Mesenchymal stem cell (in vitro differentiated cells and primary cell): Measurements from ENCODE around the gene TBC1D16.
A peak's percentile ranks its signal among the peaks of the same experiment; 100 is the strongest.

Experiments used
- DNase-seq: peaks from one replicate; pipeline ENCODE4 v3.0.0-alpha.2; 2013
- H2AFZ ChIP-seq: one replicate; pipeline ENCODE4 v1.6.1; 2013; ENCODE audit warnings: low read depth, mild to moderate bottlenecking, control low read depth, inconsistent platforms, low read length, moderate library complexity
- H2AK5ac ChIP-seq: 2 replicates; pipeline ENCODE4 v1.6.1; 2013; ENCODE audit warnings: low read length, moderate library complexity, mild to moderate bottlenecking, inconsistent platforms; ENCODE audit not compliant: severe bottlenecking
- H2BK120ac ChIP-seq: one replicate; pipeline ENCODE4 v1.6.1; 2013; ENCODE audit warnings: low read depth, mild to moderate bottlenecking, inconsistent platforms, low read length, moderate library complexity
- H2BK12ac ChIP-seq, 2 experiments: one replicate each; pipeline ENCODE4 v1.6.1; 2013; ENCODE audit warnings: inconsistent platforms in 2 of 2, low read length in 2 of 2, mild to moderate bottlenecking in 2 of 2, moderate library complexity in 2 of 2, control low read depth in 1 of 2
- H2BK15ac ChIP-seq: one replicate; pipeline ENCODE4 v1.6.1; 2013; ENCODE audit warnings: mild to moderate bottlenecking, low read depth, inconsistent platforms; ENCODE audit not compliant: poor library complexity, severe bottlenecking
- H2BK5ac ChIP-seq: 2 replicates; pipeline ENCODE4 v1.6.1; 2013; ENCODE audit warnings: low read depth, mild to moderate bottlenecking, low read length, control low read depth, inconsistent platforms; ENCODE audit not compliant: poor library complexity, severe bottlenecking
- H3K14ac ChIP-seq, 2 experiments: one replicate each; pipeline ENCODE4 v1.6.1; 2013; ENCODE audit warnings: inconsistent platforms in 2 of 2, low read length in 2 of 2, control low read depth in 1 of 2, mild to moderate bottlenecking in 1 of 2, moderate library complexity in 1 of 2
- H3K18ac ChIP-seq, 2 experiments: one replicate each; pipeline ENCODE4 v1.6.1; 2013; ENCODE audit warnings: inconsistent platforms in 2 of 2, low read length in 2 of 2, control low read depth in 1 of 2, low read depth in 1 of 2, mild to moderate bottlenecking in 1 of 2
- H3K23ac ChIP-seq, 2 experiments: one replicate each; pipeline ENCODE4 v1.6.1; 2013; ENCODE audit warnings: inconsistent platforms in 2 of 2, low read length in 2 of 2, mild to moderate bottlenecking in 2 of 2, moderate library complexity in 2 of 2, control low read depth in 1 of 2
- H3K27ac ChIP-seq: 2 replicates; pipeline ENCODE4 v1.5.1; 2013; ENCODE audit warnings: mild to moderate bottlenecking, moderate library complexity, low read length, control low read depth, inconsistent platforms; ENCODE audit not compliant: poor library complexity, severe bottlenecking
- H3K27me3 ChIP-seq, 2 experiments: 2 replicates each; pipeline versions ENCODE4 v1.6.1 to v1.7.0; 2013; ENCODE audit warnings: low read length in 2 of 2, mild to moderate bottlenecking in 2 of 2, moderate library complexity in 2 of 2, control low read depth in 1 of 2, inconsistent platforms in 1 of 2; ENCODE audit not compliant: control insufficient read depth in 1 of 2, insufficient read depth in 1 of 2
- H3K36me3 ChIP-seq, 2 experiments: 2 replicates each; pipeline versions ENCODE4 v1.6.1 to v1.7.0; 2013; ENCODE audit warnings: low read length in 2 of 2, control low read depth in 1 of 2, inconsistent platforms in 1 of 2, low read depth in 1 of 2, mild to moderate bottlenecking in 1 of 2; ENCODE audit not compliant: insufficient read depth in 2 of 2, control insufficient read depth in 1 of 2
- H3K4ac ChIP-seq, 2 experiments: one replicate each; pipeline ENCODE4 v1.6.1; 2013; ENCODE audit warnings: inconsistent platforms in 2 of 2, low read length in 2 of 2, mild to moderate bottlenecking in 2 of 2, moderate library complexity in 2 of 2, control low read depth in 1 of 2, low read depth in 1 of 2
- H3K4me1 ChIP-seq: 2 replicates; pipeline ENCODE4 v1.6.1; 2013; ENCODE audit warnings: low read depth, low read length, control low read depth; ENCODE audit not compliant: control insufficient read depth, insufficient read depth
- H3K4me2 ChIP-seq: 2 replicates; pipeline ENCODE4 v1.6.1; 2013; ENCODE audit warnings: low read length, mild to moderate bottlenecking, inconsistent platforms; ENCODE audit not compliant: poor library complexity, severe bottlenecking
- H3K4me3 ChIP-seq, 2 experiments: 2 replicates each; pipeline versions ENCODE4 v1.5.1 to v1.7.0; 2013; ENCODE audit warnings: low read length in 2 of 2, mild to moderate bottlenecking in 2 of 2, control low read depth in 1 of 2, low read depth in 1 of 2; ENCODE audit not compliant: insufficient read depth in 1 of 2
- H3K79me1 ChIP-seq: replicated peaks from 2 replicates; pipeline ENCODE4 v1.6.1; 2013; ENCODE audit warnings: mild to moderate bottlenecking, control low read depth, low read length, inconsistent platforms; ENCODE audit not compliant: poor library complexity, severe bottlenecking
- H3K9ac ChIP-seq: 2 replicates; pipeline ENCODE4 v1.7.0; 2013; ENCODE audit warnings: mild to moderate bottlenecking, low read length, moderate library complexity
- H3K9me3 ChIP-seq: 2 replicates; pipeline ENCODE4 v1.7.0; 2013; ENCODE audit warnings: mild to moderate bottlenecking, low read length; ENCODE audit not compliant: control insufficient read depth
- H4K8ac ChIP-seq: one replicate; pipeline ENCODE4 v1.6.1; 2013; ENCODE audit warnings: inconsistent platforms, mild to moderate bottlenecking, low read length, moderate library complexity
- H4K91ac ChIP-seq: one replicate; pipeline ENCODE4 v1.6.1; 2013; ENCODE audit warnings: mild to moderate bottlenecking, low read length, inconsistent platforms
- WGBS: methylation state at CpG from one replicate; pipeline ENCODE4 v1.1.7; 2013; ENCODE audit warnings: mixed read lengths; 5-methylcytosine and 5-hydroxymethylcytosine counted together

TBC1D16 gene

GRCh38 chr17:79938336-79939093 is 97.2 kb downstream of the TBC1D16 start:
- no peak for DNase-seq
- Histone ChIP-seq H2BK120ac (no peak overlapping the region), H3K27me3 (no peaks in the 10 kb centered on the region), H2BK12ac (no peak overlapping the region), H3K4ac (no peak overlapping the region), H3K4me1 (peaks cover 12% of the 10 kb centered on the region), H3K36me3 (peaks cover 46 to 55% of the 10 kb centered on the region in 2 experiments), H2AFZ (no peak overlapping the region), H3K23ac (no peak overlapping the region), H4K91ac (no peak overlapping the region), H3K14ac (no peak overlapping the region), H3K4me3 (no peak overlapping the region), H3K79me1 (no peaks in the 10 kb centered on the region), H3K27ac (no peak overlapping the region), H4K8ac (no peak overlapping the region), H2AK5ac (no peak overlapping the region), H3K4me2 (no peak overlapping the region), H3K9me3 (no peaks in the 10 kb centered on the region), H3K9ac (no peak overlapping the region), H2BK15ac (no peak overlapping the region), H3K18ac (no peak overlapping the region), H2BK5ac (no peak overlapping the region)
- 90% methylated on average over 10 of the region's 13 CpGs for WGBS

DNA sequence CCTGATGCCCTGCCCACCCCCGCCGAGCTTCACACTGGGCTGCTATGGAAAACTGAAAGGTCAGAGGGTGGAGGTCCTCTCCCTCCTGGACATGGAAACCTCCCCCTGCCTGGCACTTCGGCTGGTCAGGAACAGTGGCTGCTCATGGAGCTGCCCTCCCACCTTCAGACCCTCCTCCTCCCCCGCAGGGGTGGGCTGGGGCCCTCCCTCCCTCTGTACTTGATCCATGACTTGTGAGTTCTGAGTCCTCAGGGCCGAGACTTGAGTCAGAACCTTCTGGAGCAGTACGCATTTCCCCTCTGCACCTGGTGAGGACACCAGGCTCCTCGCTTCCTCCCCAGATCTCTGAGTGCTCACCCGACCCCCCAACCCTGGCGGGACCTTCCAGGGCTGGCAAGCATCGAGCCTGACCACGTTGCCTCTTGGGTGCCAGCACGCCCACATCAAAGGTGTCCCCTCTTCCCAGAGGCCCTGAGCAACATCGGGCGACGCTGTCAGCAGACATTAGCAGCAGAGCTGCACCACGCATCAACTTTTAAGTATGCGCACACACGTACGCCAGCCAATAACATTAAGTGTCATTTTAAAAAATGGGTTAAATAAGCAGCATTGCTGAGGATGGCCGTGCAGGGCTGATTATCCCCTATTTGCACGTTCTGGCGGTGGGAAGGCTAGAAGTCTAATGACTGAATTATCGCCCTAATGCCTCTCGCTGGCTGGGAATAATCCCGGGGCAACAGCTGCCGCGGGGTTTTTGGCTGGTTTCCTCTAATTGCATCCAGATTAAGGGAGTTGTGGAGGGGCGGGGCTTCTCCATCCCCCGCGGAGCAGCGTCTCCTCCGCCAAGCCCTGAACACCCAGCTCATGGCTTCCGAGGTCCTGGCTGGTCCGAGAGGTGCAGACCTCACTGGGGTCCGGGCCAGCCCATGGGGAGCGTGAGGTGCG is 98.0 kb downstream of the TBC1D16 start:
- no peak overlapping the region for H2AFZ ChIP-seq
- H3K27me3 ChIP-seq = peaks cover 0 to 7% of the 10 kb centered on the region in 2 experiments
- peaks cover 11% of the 10 kb centered on the region for H3K4me1 ChIP-seq
- no peak overlapping the region for H3K23ac ChIP-seq
- H4K8ac ChIP-seq = no peak overlapping the region
- peaks cover 38 to 47% of the 10 kb centered on the region in 2 experiments for H3K36me3 ChIP-seq
- no peak overlapping the region for H2BK12ac ChIP-seq
- no peak overlapping the region for H3K27ac ChIP-seq
- no peak overlapping the region for H2AK5ac ChIP-seq
- no peak overlapping the region for H2BK5ac ChIP-seq
- no peak overlapping the region for H4K91ac ChIP-seq
- no peak overlapping the region for H2BK15ac ChIP-seq
- DNase-seq = no peak
- H3K4me2 ChIP-seq = no peak overlapping the region
- no peak overlapping the region for H2BK120ac ChIP-seq
- no peak overlapping the region for H3K9ac ChIP-seq
- no peak overlapping the region for H3K14ac ChIP-seq
- H3K4me3 ChIP-seq = no peak overlapping the region
- WGBS = 84% methylated on average over 37 of the region's 37 CpGs
- no peaks in the 10 kb centered on the region for H3K9me3 ChIP-seq
- H3K79me1 ChIP-seq = no peaks in the 10 kb centered on the region
- no peak overlapping the region for H3K18ac ChIP-seq
- H3K4ac ChIP-seq = no peak overlapping the region

DNA sequence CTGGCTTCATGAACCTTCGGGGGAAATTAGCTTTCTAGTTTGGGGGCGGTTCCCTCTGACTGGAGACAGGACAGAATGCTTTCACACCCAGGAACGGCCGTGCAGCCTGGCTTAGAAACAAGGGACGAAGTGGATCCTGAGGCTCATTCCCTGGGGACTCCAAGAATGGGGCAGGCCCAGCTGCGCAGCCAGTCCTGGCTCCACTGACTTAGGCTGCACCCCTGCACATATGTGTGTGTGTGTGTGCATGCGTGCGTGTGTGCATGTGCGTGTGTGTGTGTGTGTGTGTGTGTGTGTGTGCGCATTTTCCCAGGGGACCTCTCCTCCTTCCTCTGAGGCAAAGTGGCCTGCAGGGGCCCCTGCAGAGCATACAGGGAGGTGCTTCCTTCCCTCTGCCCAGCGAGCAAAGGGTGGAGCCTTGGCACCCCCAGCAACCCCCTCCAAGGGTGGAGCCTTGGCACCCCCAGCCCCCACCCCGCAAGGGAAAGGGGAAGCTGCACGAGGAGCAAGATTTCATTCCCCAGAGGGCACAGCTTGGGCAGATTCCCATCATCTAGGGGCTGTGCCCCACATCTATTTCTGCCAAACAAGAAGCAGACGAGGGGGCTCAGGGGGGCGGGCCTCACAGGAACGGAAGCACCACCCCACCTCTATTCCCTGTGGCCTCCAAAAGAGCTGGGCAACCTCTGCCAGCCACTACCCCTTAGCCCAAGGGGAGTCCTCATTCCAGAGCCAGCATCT is 98.9 kb downstream of the TBC1D16 start:
- Histone ChIP-seq H3K27ac (no peak overlapping the region), H4K8ac (no peak overlapping the region), H2AFZ (no peak overlapping the region), H3K4me2 (no peak overlapping the region), H3K14ac (peak overlapping the region in 1 of 2 experiments; percentile 35), H2BK15ac (no peak overlapping the region), H3K4me3 (no peak overlapping the region), H3K4ac (no peak overlapping the region), H3K9ac (no peak overlapping the region), H3K18ac (no peak overlapping the region), H2AK5ac (no peak overlapping the region), H2BK5ac (no peak overlapping the region), H3K27me3 (peaks cover 8 to 14% of the 10 kb centered on the region in 2 experiments), H3K23ac (no peak overlapping the region), H2BK120ac (no peak overlapping the region), H3K79me1 (no peaks in the 10 kb centered on the region), H2BK12ac (no peak overlapping the region), H4K91ac (no peak overlapping the region), H3K4me1 (peaks cover 11% of the 10 kb centered on the region), H3K9me3 (no peaks in the 10 kb centered on the region), H3K36me3 (peaks cover 30 to 38% of the 10 kb centered on the region in 2 experiments)
- no peak for DNase-seq
- 70% methylated on average over 12 of the region's 16 CpGs for WGBS
